Endometrial microvascular endothelial cells (primary cell): ENCODE measurements around the gene DHRSX. TPM values are rescaled to one million over a fixed set of nuclear protein-coding genes. Genes with fewer than 3 reads are reported as not detected.
"Not testable (repeated sequence)": the region's sequence is repeated elsewhere in the genome, so short reads cannot be mapped to it uniquely, and the experiment has no call there.

Experiments used
- in situ Hi-C: cut with HindIII; loops from 2 replicates; pipeline ENCODE4 v1.10.0; 2017; ENCODE audit warnings: low sequenced_read_pairs, low pct_unique_long_range_greater_than_20kb; ENCODE audit errors: inconsistent ontology term
- total RNA-seq: library from RNA; depleted of rRNA; stranded (reverse); fragments of >200 nt; gene quantifications from one replicate; pipeline ENCODE4 v1.2.3, GENCODE V29; 2015; ENCODE audit errors: inconsistent ontology term

The DHRSX gene
- total RNA-seq, 1 donor from 2014 or later = 13.8 TPM

- in situ Hi-C loops = no loop called here
Observed at GRCh38 chrX:2442694-2443093, 58.1 kb downstream of the DHRSX start.

GRCh38 chrX:2441466-2441865 lies 59.3 kb downstream of the DHRSX start:
- in situ Hi-C loops = no loop called here

DNA sequence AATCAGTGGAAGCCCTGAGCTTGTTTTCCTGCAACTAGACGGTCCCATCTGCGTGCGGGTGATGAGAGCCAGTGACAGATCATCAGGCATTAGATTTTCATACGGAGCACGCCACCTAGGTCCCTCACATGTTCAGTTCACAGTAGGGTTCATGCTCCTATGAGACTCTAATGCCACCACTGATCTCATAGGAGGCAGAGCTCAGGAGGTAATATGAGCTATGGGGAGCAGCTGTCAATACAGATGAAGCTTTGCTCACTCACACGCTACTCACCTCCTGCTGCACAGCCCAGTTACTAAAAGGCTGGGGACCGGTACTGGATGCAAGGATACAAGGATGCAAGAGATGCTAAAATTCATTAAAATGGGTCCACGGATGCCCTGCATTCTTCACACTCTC lies 61.2 kb downstream of the DHRSX start:
- in situ Hi-C loops = no loop called here

GRCh38 chrX:2435465-2435864 lies 65.3 kb downstream of the DHRSX start:
- in situ Hi-C loops = no loop called here

DNA sequence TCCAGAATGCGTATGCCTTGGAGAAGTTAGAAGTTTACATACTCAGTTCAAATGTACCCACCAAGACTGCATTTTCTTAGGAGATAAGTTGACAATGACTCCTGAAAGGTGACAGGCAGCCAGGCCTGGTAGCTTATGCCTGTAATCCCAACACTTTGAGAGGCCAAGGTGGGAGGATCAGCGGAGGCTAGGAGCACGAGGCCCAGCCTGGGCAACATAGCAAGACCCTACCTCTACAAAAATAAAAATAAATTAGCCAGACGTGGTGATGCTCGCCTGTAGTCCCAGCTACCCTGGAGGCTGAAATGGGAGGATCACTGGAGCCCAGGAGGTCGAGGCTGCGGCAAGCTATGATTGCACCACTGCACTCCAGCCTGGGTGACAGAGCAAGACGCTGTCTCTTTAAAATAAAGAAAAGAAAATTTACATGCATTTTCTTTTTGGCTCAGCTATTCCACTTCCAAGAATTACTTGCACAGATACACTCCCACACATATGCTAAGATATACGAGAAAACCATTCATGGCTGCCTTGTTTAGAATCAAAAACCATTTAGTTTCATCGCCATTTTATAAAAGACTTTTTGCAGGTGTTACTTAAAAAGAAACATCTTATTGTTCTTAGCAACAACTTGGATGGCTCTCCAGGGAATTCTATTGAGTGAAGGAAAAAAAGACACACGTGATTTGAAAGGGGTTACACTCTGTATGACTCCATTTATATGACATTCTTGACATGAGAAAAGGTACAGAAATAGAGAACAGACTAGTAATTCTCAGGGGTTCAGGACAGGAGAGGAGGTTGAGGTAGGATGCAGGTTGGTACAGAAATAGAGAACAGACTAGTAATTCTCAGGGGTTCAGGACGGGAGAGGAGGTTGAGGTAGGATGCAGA lies 66.3 kb downstream of the DHRSX start:
- in situ Hi-C loops = no loop called here

GRCh38 chrX:2432298-2432863 lies 68.4 kb downstream of the DHRSX start:
- in situ Hi-C loops = no loop called here

- in situ Hi-C loops = no loop called here
Observed at GRCh38 chrX:2430265-2430825, 70.4 kb downstream of the DHRSX start.

DNA sequence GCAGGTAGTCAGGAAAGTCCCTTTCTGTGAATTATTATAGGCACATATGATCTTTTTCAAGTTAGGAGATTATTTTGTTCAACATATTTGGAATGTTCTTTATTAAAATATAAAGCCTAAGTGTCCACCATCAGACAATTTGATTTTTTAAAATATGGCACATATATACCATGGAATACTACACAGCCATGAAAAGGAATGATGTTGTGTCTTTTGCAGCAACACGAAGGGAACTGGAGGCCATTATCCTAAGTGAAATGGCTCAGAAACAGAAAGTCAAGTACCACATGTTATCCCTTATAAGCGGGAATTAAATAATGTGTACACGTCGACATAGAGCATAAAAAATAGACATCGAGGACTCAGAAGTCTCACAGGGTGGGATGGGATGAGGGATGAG lies 73.0 kb downstream of the DHRSX start:
- in situ Hi-C loops = no loop called here

DNA sequence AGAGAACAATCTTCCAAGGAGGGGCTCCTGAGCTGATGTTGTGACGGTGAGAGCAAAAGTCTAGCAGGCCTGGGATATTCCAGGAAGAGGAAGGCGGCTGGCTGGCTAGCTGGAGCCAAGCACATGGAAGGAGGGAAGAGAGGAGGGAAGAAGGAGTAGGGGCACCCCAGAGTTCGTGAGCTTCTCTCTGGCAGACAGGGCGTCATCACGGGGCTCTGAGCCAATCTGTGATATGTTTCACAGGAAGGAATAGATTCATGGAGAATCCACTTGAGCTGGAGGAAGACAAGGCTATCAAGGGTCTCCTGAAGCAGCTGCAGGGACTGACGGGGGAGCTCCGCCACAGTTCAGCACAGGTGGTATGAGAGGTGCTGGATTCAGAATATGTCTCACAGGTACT lies 73.6 kb downstream of the DHRSX start:
- in situ Hi-C loops = no loop called here

DNA sequence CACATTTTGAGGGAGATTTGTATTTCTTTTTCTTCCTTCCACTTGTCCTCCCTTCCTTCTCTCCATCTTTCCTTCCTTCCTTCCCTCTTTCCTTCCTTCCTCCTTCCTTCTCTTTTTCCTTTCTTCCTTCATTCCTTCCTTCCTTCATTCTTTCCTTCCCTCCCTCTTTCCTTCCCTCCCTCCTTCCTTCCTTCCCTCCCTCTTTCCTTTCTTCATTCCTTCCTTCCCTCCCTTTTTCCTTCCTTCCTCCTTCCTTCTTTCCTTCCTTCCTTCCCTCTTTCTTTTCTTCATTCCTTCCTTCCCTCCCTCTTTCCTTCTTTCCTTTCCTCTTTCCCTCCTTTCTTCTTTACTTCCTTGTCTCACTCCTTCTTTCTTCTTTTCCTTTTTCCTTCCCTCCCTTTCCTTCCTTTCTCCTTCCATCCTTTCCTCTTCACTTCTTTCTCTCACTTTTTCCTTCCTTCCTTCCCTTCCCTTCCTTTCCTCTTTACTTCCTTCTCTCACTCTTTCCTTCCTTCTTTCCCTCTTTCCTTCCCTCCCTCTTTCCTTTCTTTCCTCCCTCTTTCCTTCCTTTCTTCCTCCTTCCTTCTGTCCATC lies 74.4 kb downstream of the DHRSX start:
- in situ Hi-C loops = no loop called here

DNA sequence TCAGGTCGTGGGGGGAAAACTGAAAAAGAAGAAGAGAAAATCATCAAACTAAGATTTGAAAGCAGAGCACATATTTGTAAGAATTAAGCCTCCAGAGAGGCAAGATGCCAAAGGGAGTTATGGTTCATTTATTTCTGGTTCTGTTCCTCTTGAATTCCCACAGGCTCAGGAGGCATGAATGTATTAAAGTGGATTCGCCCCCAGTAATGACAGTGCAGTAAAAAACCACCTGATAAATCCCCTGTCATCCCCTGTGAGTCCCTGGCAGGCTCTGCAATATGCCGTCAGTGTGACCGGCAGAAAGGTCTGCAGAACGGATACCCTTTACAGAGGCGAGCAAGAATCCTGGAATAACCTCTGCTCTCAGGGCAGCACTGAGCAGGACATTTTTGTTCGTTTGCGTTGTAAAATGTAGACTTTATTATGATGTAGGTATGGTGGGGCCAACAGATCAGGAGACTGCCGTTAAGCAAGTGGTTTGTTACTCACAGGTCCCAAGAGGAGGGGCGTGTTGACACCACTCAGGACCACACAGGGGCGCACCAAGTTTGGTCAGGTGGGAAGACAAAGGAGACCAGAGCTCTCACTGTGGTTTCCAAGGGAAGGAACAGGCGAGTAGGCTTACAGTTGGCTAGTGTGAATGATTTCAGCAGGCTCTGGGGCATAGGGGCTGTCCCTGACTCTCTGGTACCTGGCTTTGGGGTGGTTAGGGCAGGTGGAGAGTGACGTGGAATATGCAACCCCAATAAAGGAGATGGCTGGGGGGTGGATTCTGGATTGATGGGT lies 75.3 kb downstream of the DHRSX start:
- in situ Hi-C loops = no loop called here

DNA sequence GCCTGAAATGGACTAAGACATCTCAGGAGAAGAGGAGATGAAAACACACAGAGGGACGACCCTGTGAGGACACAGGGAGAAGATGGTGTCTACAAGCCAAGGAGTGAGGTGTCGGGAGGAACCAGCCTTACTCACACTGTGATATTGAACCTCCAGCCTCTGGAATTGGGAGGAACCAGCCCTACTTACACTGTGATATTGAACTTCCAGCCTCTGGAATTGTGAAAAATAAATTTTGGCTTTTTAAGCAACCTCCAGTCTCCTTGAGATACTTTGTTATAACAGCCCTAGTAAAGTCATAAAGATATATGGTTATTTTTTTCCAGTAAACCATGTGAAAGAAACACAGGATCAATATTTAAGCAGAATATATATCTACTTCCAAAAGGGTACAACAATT lies 76.5 kb downstream of the DHRSX start:
- in situ Hi-C loops = no loop called here

DNA sequence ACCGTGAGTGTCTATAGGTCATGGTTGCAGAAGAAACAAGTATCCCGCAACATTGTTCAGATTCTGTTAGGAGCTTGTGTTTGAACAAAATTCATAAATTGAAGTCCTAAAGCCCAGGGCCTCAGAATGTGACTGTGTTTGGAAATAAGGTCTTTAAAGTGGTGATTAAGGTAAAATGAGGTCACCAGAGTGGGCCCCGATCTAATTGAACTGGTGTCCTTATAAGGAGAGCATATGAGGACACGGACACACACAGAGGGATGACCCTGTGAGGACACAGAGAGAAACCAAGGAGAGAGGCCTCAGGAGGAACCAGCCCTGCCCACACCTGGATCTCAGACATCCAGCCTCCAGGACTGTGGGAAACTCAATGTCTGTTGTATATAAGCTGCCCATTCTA lies 76.9 kb downstream of the DHRSX start:
- in situ Hi-C loops = no loop called here

DNA sequence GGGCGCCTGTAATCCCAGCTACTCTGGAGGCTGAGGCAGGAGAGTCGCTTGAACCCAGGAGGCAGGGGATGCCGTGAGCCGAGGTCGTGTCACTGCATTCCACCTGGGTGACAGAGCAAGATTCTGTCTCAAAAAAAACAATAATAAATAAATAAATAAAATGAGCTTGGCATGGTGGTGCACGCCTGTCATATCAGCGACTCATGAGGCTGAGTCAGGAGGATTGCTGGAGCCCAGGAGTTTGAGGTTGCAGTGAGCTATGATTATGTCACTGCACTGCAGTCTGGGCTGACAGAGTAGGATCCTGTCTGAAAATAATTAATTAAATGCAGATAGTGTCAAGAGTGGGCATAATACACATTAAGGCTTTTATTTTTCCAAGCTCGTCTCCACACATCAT lies 77.5 kb downstream of the DHRSX start:
- in situ Hi-C loops = no loop called here

GRCh38 chrX:2419418-2419817 lies 81.4 kb downstream of the DHRSX start:
- in situ Hi-C loops = not testable (repeated sequence)

DNA sequence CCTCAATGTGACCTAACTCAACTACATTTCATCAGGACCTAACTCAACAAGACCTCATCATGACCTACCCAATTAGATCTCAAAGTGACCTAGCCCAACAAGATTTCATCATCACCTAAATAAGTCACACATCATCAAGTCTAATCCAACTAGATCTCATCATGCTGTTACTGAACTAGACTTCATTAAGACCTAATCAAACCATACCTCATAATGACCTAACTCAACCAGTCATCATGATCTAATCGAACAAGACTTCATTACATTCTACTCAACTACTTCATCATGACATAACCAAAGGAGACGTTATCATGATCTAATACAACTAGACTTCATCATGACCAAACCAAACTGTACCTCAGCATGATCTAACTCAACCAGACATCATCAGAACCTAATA lies 82.8 kb downstream of the DHRSX start:
- in situ Hi-C loops = no loop called here

GRCh38 chrX:2416851-2417604 lies 83.7 kb downstream of the DHRSX start:
- in situ Hi-C loops = no loop called here

- in situ Hi-C loops = no loop called here
Observed at GRCh38 chrX:2414384-2414783, 86.4 kb downstream of the DHRSX start.

- in situ Hi-C loops = no loop called here
Observed at GRCh38 chrX:2413969-2414368, 86.8 kb downstream of the DHRSX start.
